WERI-Rb-1 (cell line): ENCODE measurements around the gene CENPVL3.

ENCODE experiments used
- DNase-seq: peaks from one replicate; pipeline ENCODE4 v3.0.0-alpha.2; 2020
- H3K27ac ChIP-seq: fragments of 250-450 bp; sonication (Bioruptor Pico); 2 replicates; pipeline ENCODE4 v1.5.1; 2020; ENCODE audit warnings: mild to moderate bottlenecking, moderate library complexity
- H3K27me3 ChIP-seq: fragments of 250-450 bp; sonication (Bioruptor Pico); 2 replicates; pipeline ENCODE4 v1.5.1; 2021; ENCODE audit warnings: mild to moderate bottlenecking, low read depth, moderate library complexity; ENCODE audit not compliant: insufficient read depth, severe bottlenecking
- H3K36me3 ChIP-seq: fragments of 250-450 bp; sonication (Bioruptor Pico); 2 replicates; pipeline ENCODE4 v1.5.1; 2020; ENCODE audit warnings: mild to moderate bottlenecking, moderate library complexity
- H3K4me3 ChIP-seq: 2 replicates; pipeline ENCODE4 v1.5.1; 2011; ENCODE audit warnings: low read depth, mild to moderate bottlenecking, control low read depth, low read length
- H3K9me3 ChIP-seq: fragments of 250-450 bp; sonication (Bioruptor Pico); 2 replicates; pipeline ENCODE4 v1.5.1; 2021; ENCODE audit warnings: mild to moderate bottlenecking, moderate library complexity; ENCODE audit not compliant: severe bottlenecking
- CTCF ChIP-seq: IDR thresholded peaks from 2 replicates; pipeline ENCODE4 v1.5.1; 2011; ENCODE audit warnings: low read depth, mild to moderate bottlenecking, control low read depth, inconsistent platforms, low read length

The CENPVL3 gene

GRCh38 chrX:51608766-51609165, 9.9 kb downstream of the CENPVL3 start:
- H3K36me3 ChIP-seq: no peaks in the 10 kb centered on the region
- no peaks in the 10 kb centered on the region for H3K9me3 ChIP-seq
- H3K4me3 ChIP-seq: no peak overlapping the region
- no peak for TF ChIP-seq CTCF
- peaks cover 41% of the 10 kb centered on the region for H3K27me3 ChIP-seq
- DNase-seq: no peak
- no peak overlapping the region for H3K27ac ChIP-seq

GRCh38 chrX:51608126-51608525, 10.6 kb downstream of the CENPVL3 start:
- Histone ChIP-seq H3K9me3 (no peaks in the 10 kb centered on the region), H3K27ac (no peak overlapping the region), H3K27me3 (peaks cover 41% of the 10 kb centered on the region), H3K36me3 (no peaks in the 10 kb centered on the region), H3K4me3 (no peak overlapping the region)
- TF ChIP-seq CTCF: no peak
- DNase-seq: no peak

DNA sequence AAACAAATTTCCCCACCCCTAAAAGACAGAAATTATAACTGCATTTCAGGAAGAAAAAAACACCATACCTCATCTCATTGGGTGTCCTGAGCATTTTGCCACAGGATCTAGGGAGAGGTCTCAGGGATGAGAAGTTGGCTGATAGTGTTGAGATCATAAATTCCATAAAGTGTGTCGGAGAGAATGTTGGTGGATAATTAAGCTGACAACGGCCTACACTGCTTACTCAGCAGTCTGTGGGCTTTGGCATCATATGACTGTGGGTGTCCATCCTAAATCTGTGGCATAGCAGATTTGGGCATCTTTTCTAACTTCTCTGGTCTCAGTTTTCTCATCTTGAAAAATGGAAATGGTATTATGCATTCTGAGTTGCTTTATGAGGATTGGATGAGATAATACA, 12.3 kb downstream of the CENPVL3 start:
- no peaks in the 10 kb centered on the region for H3K36me3 ChIP-seq
- no peak for DNase-seq

DNA sequence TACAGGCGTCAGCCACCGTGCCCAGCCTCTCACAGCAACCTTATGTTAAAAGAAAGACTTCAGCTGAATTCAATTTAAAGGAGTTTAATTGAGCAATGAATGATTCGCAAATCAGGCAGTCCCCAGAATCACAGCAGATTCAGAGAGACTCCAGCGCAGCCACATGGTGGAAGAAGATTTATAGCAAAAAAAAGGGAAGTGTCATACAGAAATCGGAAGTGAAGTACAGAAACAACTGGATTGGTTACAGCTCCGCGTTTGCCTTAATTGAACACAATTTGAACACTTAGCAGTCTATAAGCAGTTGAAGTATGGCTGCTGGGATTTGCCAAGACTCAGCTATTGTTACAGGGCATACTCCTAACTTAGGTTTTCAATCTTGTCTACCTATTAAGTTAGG, 19.8 kb downstream of the CENPVL3 start:
- peaks cover 47% of the 10 kb centered on the region for H3K27me3 ChIP-seq
- H3K9me3 ChIP-seq: no peaks in the 10 kb centered on the region
- no peak for TF ChIP-seq CTCF
- no peaks in the 10 kb centered on the region for H3K36me3 ChIP-seq
- DNase-seq: no peak
- H3K4me3 ChIP-seq: no peak overlapping the region
- no peak overlapping the region for H3K27ac ChIP-seq

More for the DNA sequence above, 12.3 kb downstream of the CENPVL3 start:
- H3K27me3 ChIP-seq: peaks cover 37% of the 10 kb centered on the region
- H3K4me3 ChIP-seq: no peak overlapping the region
- H3K27ac ChIP-seq: no peak overlapping the region
- no peaks in the 10 kb centered on the region for H3K9me3 ChIP-seq
- TF ChIP-seq CTCF: no peak

GRCh38 chrX:51571874-51572273, 46.8 kb downstream of the CENPVL3 start:
- Histone ChIP-seq H3K9me3 (no peaks in the 10 kb centered on the region), H3K27ac (no peak overlapping the region), H3K36me3 (no peaks in the 10 kb centered on the region), H3K27me3 (peaks cover 49% of the 10 kb centered on the region), H3K4me3 (no peak overlapping the region)
- TF ChIP-seq CTCF: no peak
- no peak for DNase-seq

GRCh38 chrX:51569561-51569960, 49.2 kb downstream of the CENPVL3 start:
- H3K36me3 ChIP-seq: no peaks in the 10 kb centered on the region
- H3K27ac ChIP-seq: no peak overlapping the region
- no peak for DNase-seq
- H3K27me3 ChIP-seq: peaks cover 43% of the 10 kb centered on the region
- no peak overlapping the region for H3K4me3 ChIP-seq
- no peak for TF ChIP-seq CTCF
- no peaks in the 10 kb centered on the region for H3K9me3 ChIP-seq
